ENCODE data around the gene GNAI2.
A peak's percentile ranks its signal among the peaks of the same experiment; 100 is the strongest.

The GNAI2 gene

DNA sequence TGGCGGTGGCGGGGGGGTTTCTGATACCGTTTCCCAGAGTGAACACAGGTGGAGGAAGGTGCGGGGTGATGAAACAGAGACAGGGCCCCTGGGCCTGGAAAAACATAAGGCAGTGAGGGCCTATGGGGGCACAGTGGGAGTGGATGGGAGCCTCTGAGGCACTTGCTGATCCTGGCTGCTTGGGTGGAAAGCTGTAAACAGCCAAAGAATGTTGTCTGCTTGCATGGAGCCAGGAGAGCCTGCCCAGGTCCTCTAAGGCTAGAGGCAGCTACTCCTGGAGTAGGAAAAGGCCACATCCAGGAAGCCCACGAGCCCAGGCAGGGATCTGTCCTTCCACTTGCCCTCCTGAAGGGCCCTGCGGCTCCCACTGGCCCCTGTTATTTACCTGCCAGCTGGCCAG lies 30.0 kb downstream of the GNAI2 start:
- Histone ChIP-seq H3K27ac (ENCODE audit: low read depth, low read length) (peak overlapping the region; percentile 83), H3K27me3 (ENCODE audit: control insufficient read depth in 5 of 5, insufficient read depth in 4 of 5, low read length in 5 of 5) (peaks cover 0 to 3% (median 0%) of the 10 kb centered on the region in 5 donors), H3K4me3 (ENCODE audit: low read depth in 1 of 5, low read length in 5 of 5) (peak overlapping the region in 2 of 5 donors; percentile 1 to 42), H3K9ac (ENCODE audit: low read length in 5 of 5) (peak overlapping the region in 4 of 5 donors; percentile 31 to 82 (median 54)), H3K36me3 (ENCODE audit: control insufficient read depth in 5 of 5, insufficient read depth in 5 of 5, low read length in 5 of 5) (no peaks in the 10 kb centered on the region), H3K4me1 (ENCODE audit: control insufficient read depth in 5 of 5, insufficient read depth in 5 of 5, low read length in 5 of 5) (peaks cover 15 to 96% (median 91%) of the 10 kb centered on the region in 5 donors), H3K9me3 (ENCODE audit: control insufficient read depth in 5 of 5, low read length in 5 of 5) (no peaks in the 10 kb centered on the region)

DNA sequence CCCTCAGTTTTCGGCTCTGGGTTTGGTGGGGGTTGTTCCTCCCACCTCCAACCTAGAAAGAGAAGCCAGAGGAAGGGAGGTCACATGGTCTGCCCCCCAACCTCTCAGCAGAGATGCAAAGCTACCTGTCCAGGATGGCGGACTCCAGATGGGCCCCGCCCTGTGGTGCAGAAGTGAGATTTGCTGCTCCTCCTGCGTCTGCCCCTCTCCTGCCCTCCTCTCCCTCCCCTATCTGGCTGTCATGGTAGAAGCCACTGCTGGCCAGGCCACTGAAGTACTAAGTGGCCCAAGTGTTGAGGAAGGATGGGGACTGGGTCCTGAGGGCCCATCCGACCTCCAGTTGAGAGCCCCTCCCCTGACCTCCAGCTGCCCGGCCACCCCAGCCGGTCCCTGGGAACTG lies 30.8 kb downstream of the GNAI2 start:
- Histone ChIP-seq H3K36me3 (ENCODE audit: control insufficient read depth in 5 of 5, insufficient read depth in 5 of 5, low read length in 5 of 5) (no peaks in the 10 kb centered on the region), H3K27me3 (ENCODE audit: control insufficient read depth in 5 of 5, insufficient read depth in 4 of 5, low read length in 5 of 5) (peaks cover 0 to 3% (median 0%) of the 10 kb centered on the region in 5 donors), H3K9ac (ENCODE audit: low read length in 5 of 5) (peak overlapping the region in 4 of 5 donors; percentile 34 to 82 (median 72)), H3K4me1 (ENCODE audit: control insufficient read depth in 5 of 5, insufficient read depth in 5 of 5, low read length in 5 of 5) (peaks cover 20 to 96% (median 92%) of the 10 kb centered on the region in 5 donors), H3K9me3 (ENCODE audit: control insufficient read depth in 5 of 5, low read length in 5 of 5) (no peaks in the 10 kb centered on the region), H3K4me3 (ENCODE audit: low read depth in 1 of 5, low read length in 5 of 5) (peak overlapping the region; percentile 47 to 69 (median 52)), H3K27ac (ENCODE audit: low read depth, low read length) (peak overlapping the region; percentile 83)

GRCh38 chr3:50267280-50267913 lies 31.4 kb downstream of the GNAI2 start:
- Histone ChIP-seq H3K4me1 (ENCODE audit: control insufficient read depth in 5 of 5, insufficient read depth in 5 of 5, low read length in 5 of 5) (peaks cover 20 to 97% (median 94%) of the 10 kb centered on the region in 5 donors), H3K36me3 (ENCODE audit: control insufficient read depth in 5 of 5, insufficient read depth in 5 of 5, low read length in 5 of 5) (no peaks in the 10 kb centered on the region), H3K4me3 (ENCODE audit: low read depth in 1 of 5, low read length in 5 of 5) (peak overlapping the region; percentile 48 to 69 (median 52)), H3K27ac (ENCODE audit: low read depth, low read length) (peak overlapping the region; percentile 83), H3K9ac (ENCODE audit: low read length in 5 of 5) (peak overlapping the region in 4 of 5 donors; percentile 49 to 82 (median 72)), H3K27me3 (ENCODE audit: control insufficient read depth in 5 of 5, insufficient read depth in 4 of 5, low read length in 5 of 5) (peaks cover 0 to 3% (median 0%) of the 10 kb centered on the region in 5 donors), H3K9me3 (ENCODE audit: control insufficient read depth in 5 of 5, low read length in 5 of 5) (no peaks in the 10 kb centered on the region)

GRCh38 chr3:50268276-50268675 lies 32.3 kb downstream of the GNAI2 start:
- H3K27ac ChIP-seq (ENCODE audit: low read depth, low read length), result peak overlapping the region; percentile 83
- H3K9ac ChIP-seq (ENCODE audit: low read length in 5 of 5), result peak overlapping the region in 1 of 5 donors; percentile 74
- H3K36me3 ChIP-seq (ENCODE audit: control insufficient read depth in 5 of 5, insufficient read depth in 5 of 5, low read length in 5 of 5), result no peaks in the 10 kb centered on the region
- peaks cover 0 to 3% (median 0%) of the 10 kb centered on the region in 5 donors for H3K27me3 ChIP-seq (ENCODE audit: control insufficient read depth in 5 of 5, insufficient read depth in 4 of 5, low read length in 5 of 5)
- peak overlapping the region; percentile 7 to 69 (median 48) for H3K4me3 ChIP-seq (ENCODE audit: low read depth in 1 of 5, low read length in 5 of 5)
- H3K4me1 ChIP-seq (ENCODE audit: control insufficient read depth in 5 of 5, insufficient read depth in 5 of 5, low read length in 5 of 5), result peaks cover 20 to 94% (median 90%) of the 10 kb centered on the region in 5 donors
- no peaks in the 10 kb centered on the region for H3K9me3 ChIP-seq (ENCODE audit: control insufficient read depth in 5 of 5, low read length in 5 of 5)

GRCh38 chr3:50268703-50269451 lies 32.9 kb downstream of the GNAI2 start, which contains the start of gene SEMA3B:
TSS of gene SEMA3B (plus strand) at chr3:50269147. CDS start at chr3:50269241, 94 bp downstream.
- Histone ChIP-seq H3K9ac (ENCODE audit: low read length in 5 of 5) (peak within 1 kb of the TSS in 3 of 5 donors; percentile 49 to 82 (median 74)), H3K4me3 (ENCODE audit: low read depth in 1 of 5, low read length in 5 of 5) (peak within 1 kb of the TSS; percentile 48 to 74 (median 62)), H3K27ac (ENCODE audit: low read depth, low read length) (peak within 1 kb of the TSS; percentile 83), H3K27me3 (ENCODE audit: control insufficient read depth in 5 of 5, insufficient read depth in 4 of 5, low read length in 5 of 5) (peaks cover 0 to 3% (median 0%) of the 10 kb centered on the region in 5 donors), H3K4me1 (ENCODE audit: control insufficient read depth in 5 of 5, insufficient read depth in 5 of 5, low read length in 5 of 5) (peaks cover 20 to 94% (median 87%) of the 10 kb centered on the region in 5 donors), H3K9me3 (ENCODE audit: control insufficient read depth in 5 of 5, low read length in 5 of 5) (no peaks in the 10 kb centered on the region), H3K36me3 (ENCODE audit: control insufficient read depth in 5 of 5, insufficient read depth in 5 of 5, low read length in 5 of 5) (no peaks in the 10 kb centered on the region)

- Histone ChIP-seq H3K9me3 (ENCODE audit: control insufficient read depth in 5 of 5, low read length in 5 of 5) (no peaks in the 10 kb centered on the region), H3K4me1 (ENCODE audit: control insufficient read depth in 5 of 5, insufficient read depth in 5 of 5, low read length in 5 of 5) (peaks cover 20 to 92% (median 81%) of the 10 kb centered on the region in 5 donors), H3K27ac (ENCODE audit: low read depth, low read length) (peak overlapping the region; percentile 83), H3K36me3 (ENCODE audit: control insufficient read depth in 5 of 5, insufficient read depth in 5 of 5, low read length in 5 of 5) (no peaks in the 10 kb centered on the region), H3K4me3 (ENCODE audit: low read depth in 1 of 5, low read length in 5 of 5) (peak overlapping the region in 4 of 5 donors; percentile 8 to 74 (median 24)), H3K9ac (ENCODE audit: low read length in 5 of 5) (peak overlapping the region in 3 of 5 donors; percentile 12 to 64 (median 42)), H3K27me3 (ENCODE audit: control insufficient read depth in 5 of 5, insufficient read depth in 4 of 5, low read length in 5 of 5) (peaks cover 0 to 3% (median 0%) of the 10 kb centered on the region in 5 donors)
Observed at GRCh38 chr3:50269460-50269859, 33.5 kb downstream of the GNAI2 start.

DNA sequence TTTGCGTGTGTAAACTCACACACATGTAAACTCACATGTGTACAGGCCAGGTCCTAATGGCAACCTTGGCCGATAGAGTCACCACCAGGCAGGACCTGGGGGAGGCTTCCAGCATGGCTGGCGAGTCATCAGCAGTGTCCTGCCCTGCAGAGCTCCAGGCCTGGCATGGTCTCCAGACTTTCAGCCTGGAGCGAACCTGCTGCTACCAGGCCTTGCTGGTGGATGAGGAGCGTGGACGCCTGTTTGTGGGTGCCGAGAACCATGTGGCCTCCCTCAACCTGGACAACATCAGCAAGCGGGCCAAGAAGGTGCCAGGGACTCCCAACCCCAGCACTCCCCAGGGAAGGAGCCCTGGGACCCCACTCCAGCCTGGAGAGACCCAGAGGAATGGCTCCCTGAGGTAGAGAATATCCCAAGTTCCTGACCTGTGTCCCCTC lies 34.0 kb downstream of the GNAI2 start:
- Histone ChIP-seq H3K27ac (ENCODE audit: low read depth, low read length) (peak overlapping the region; percentile 83), H3K36me3 (ENCODE audit: control insufficient read depth in 5 of 5, insufficient read depth in 5 of 5, low read length in 5 of 5) (no peaks in the 10 kb centered on the region), H3K9ac (ENCODE audit: low read length in 5 of 5) (no peak overlapping the region), H3K4me3 (ENCODE audit: low read depth in 1 of 5, low read length in 5 of 5) (peak overlapping the region in 3 of 5 donors; percentile 8 to 74 (median 39)), H3K9me3 (ENCODE audit: control insufficient read depth in 5 of 5, low read length in 5 of 5) (no peaks in the 10 kb centered on the region), H3K27me3 (ENCODE audit: control insufficient read depth in 5 of 5, insufficient read depth in 4 of 5, low read length in 5 of 5) (peaks cover 0 to 5% (median 0%) of the 10 kb centered on the region in 5 donors), H3K4me1 (ENCODE audit: control insufficient read depth in 5 of 5, insufficient read depth in 5 of 5, low read length in 5 of 5) (peaks cover 20 to 88% (median 77%) of the 10 kb centered on the region in 5 donors)

DNA sequence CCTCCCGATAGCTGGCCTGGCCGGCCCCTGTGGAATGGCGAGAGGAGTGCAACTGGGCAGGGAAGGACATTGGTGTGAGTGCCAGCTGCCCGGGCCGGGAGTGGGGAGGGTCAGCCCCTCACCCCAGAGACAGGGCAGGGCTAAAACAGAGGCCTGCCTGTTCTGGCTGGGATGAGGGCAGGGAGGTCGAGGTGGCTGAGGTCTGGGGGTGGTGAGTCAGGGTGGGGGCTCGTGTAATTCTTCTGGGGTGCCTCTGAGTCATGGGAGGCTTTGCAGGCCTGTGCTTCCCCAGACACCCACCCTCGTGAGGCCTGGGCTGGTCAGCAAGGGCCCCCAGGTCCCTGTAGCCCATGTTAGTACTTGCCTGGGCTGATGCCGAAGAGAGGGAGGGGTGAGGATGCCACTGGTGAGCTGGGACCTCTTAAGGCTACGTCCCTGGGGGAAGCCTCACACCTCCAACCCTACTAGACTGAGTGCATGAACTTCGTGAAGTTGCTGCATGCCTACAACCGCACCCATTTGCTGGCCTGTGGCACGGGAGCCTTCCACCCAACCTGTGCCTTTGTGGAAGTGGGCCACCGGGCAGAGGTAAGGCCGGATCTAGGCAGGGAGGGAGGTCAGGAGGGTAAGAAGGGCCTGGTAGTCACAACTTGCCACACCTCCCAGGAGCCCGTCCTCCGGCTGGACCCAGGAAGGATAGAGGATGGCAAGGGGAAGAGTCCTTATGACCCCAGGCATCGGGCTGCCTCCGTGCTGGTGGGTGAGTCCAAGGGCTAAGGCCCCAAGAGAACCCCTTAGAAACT lies 34.6 kb downstream of the GNAI2 start:
- H3K4me3 ChIP-seq (ENCODE audit: low read depth in 1 of 5, low read length in 5 of 5), result peak overlapping the region in 1 of 5 donors; percentile 8
- H3K27me3 ChIP-seq (ENCODE audit: control insufficient read depth in 5 of 5, insufficient read depth in 4 of 5, low read length in 5 of 5), result peaks cover 0 to 9% (median 0%) of the 10 kb centered on the region in 5 donors
- no peaks in the 10 kb centered on the region for H3K36me3 ChIP-seq (ENCODE audit: control insufficient read depth in 5 of 5, insufficient read depth in 5 of 5, low read length in 5 of 5)
- no peaks in the 10 kb centered on the region for H3K9me3 ChIP-seq (ENCODE audit: control insufficient read depth in 5 of 5, low read length in 5 of 5)
- H3K9ac ChIP-seq (ENCODE audit: low read length in 5 of 5), result peak overlapping the region in 1 of 5 donors; percentile 27
- peaks cover 20 to 86% (median 77%) of the 10 kb centered on the region in 5 donors for H3K4me1 ChIP-seq (ENCODE audit: control insufficient read depth in 5 of 5, insufficient read depth in 5 of 5, low read length in 5 of 5)
- peak overlapping the region; percentile 83 for H3K27ac ChIP-seq (ENCODE audit: low read depth, low read length)

GRCh38 chr3:50271314-50271936 lies 35.4 kb downstream of the GNAI2 start:
- peak overlapping the region in 2 of 5 donors; percentile 4 to 18 for H3K9ac ChIP-seq (ENCODE audit: low read length in 5 of 5)
- H3K4me1 ChIP-seq (ENCODE audit: control insufficient read depth in 5 of 5, insufficient read depth in 5 of 5, low read length in 5 of 5), result peaks cover 16 to 81% (median 69%) of the 10 kb centered on the region in 5 donors
- peak overlapping the region; percentile 50 for H3K27ac ChIP-seq (ENCODE audit: low read depth, low read length)
- no peaks in the 10 kb centered on the region for H3K36me3 ChIP-seq (ENCODE audit: control insufficient read depth in 5 of 5, insufficient read depth in 5 of 5, low read length in 5 of 5)
- no peaks in the 10 kb centered on the region for H3K9me3 ChIP-seq (ENCODE audit: control insufficient read depth in 5 of 5, low read length in 5 of 5)
- H3K27me3 ChIP-seq (ENCODE audit: control insufficient read depth in 5 of 5, insufficient read depth in 4 of 5, low read length in 5 of 5), result peaks cover 0 to 10% (median 5%) of the 10 kb centered on the region in 5 donors
- H3K4me3 ChIP-seq (ENCODE audit: low read depth in 1 of 5, low read length in 5 of 5), result no peak overlapping the region

Measured in subcutaneous abdominal adipose tissue (tissue), 5 donors.